Activated naive CD8-positive, alpha-beta T cell treated with anti-CD3 and anti-CD28 coated beads, Interleukin-2, amount 50 U/mL, for 16 hours (primary cell): ENCODE results near the gene DVL2.

Experiments used
- DNase-seq: peaks from one replicate; pipeline ENCODE4 v3.0.0-alpha.2; 2020; ENCODE audit warnings: low read depth, low spot score

Gene DVL2

DNA sequence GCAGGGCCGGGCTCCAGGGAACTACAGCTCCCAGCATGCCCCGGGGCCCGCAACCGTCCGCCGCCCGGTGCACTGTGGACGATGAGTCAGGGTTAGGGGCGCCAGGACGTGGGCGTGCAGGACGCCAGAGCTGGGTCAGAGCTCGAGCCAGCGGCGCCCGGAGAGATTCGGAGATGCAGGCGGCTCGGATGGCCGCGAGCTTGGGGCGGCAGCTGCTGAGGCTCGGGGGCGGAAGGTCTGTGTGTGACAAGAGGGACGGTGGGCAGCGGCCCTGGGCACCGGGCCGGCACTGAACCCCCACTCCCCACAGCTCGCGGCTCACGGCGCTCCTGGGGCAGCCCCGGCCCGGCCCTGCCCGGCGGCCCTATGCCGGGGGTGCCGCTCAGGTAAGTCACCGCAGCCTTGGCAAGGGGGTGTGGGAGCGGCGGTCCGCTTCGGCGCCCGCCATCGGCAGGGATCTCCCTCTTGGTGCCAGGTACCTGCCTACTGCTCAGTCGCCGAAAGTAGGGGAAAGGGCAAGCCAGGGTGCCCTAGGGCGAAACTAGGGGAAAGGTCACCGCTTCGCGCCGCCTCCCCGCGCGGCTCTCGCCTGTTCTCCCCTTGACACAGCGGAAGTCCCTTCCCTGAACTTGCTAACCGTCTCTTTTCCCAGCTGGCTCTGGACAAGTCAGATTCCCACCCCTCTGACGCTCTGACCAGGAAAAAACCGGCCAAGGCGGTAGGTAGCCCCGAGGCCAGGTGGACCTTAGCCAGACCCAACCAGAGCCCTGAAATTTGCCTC lies 14.3 kb downstream of the DVL2 start, which contains the start of the genes ACADVL and DLG4:
ACADVL (plus strand) TSS at position 127 of the 781 bp plus-strand sequence; CDS start at position 174, 47 bp downstream.
DLG4 (minus strand) TSS at position 25 of the 781 bp plus-strand sequence.
- DNase-seq: peak; percentile 54

DNA sequence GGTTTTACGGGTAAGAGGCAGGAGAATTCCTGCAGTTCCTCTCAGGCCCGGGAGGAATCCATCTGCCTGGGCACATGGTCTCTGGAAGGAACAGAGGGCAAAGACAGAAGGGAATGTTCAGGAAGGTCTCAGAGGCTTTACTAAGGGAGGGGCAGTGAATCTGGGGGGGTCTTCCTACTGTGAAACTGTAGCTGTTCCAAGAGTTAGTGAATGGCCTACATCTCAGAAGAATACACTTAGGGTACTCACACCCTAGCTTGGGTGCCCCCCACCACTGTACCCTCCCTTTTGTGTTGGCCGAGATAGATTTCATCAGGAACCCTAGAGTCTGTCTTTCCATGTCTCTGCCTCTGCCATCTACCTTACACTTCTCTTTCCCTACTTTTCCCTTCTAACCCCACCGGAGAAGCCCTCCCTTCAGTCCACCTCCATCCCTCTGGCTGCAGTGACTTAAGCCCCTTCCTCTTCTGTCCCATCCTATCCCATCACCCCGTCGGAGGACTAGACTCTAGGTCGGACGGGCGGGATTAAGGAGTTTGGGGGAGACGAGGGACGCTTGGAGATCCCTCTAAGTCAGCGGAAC lies 15.0 kb downstream of the DVL2 start:
- no peak for DNase-seq

DNA sequence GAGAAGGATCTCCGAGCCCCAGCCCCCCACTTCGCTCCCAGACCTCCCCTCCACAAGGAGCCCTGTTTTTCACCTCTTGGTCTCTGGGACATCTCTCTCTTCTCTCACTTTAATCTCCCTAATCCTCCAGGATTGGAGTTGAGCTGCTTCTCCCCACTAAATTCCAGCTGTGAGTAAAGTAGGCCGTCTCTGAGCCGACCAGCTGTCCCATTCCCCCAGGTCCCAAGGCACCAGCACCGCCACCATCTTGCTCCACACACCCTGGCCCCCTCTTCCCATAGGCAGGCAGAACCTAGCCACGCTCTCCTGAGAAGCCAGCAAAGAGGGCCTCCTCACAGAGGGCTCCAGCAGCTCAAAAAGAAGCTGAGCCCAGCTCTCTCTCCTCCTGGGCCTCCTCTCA lies 15.6 kb downstream of the DVL2 start:
- no peak for DNase-seq

DNA sequence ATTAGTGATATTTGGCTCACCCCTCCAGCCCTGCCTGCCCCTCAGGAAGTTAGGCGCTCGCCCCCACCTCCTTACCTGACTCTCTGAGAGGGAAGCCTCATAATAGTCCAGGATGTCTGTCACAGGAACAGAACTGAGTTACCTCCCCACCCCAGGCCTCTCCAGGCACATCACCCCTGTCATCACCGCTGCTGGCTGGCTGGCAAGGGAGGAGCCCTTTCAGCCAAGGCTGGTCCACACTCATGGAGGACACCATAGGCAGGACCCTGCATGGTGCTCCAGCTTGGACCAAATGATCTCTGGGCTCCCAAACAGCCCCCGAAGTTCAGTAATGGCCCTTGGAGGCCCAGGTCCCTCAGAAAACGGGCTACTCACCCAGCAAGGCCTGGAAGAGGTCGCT lies 16.2 kb downstream of the DVL2 start:
- DNase-seq: no peak

DNA sequence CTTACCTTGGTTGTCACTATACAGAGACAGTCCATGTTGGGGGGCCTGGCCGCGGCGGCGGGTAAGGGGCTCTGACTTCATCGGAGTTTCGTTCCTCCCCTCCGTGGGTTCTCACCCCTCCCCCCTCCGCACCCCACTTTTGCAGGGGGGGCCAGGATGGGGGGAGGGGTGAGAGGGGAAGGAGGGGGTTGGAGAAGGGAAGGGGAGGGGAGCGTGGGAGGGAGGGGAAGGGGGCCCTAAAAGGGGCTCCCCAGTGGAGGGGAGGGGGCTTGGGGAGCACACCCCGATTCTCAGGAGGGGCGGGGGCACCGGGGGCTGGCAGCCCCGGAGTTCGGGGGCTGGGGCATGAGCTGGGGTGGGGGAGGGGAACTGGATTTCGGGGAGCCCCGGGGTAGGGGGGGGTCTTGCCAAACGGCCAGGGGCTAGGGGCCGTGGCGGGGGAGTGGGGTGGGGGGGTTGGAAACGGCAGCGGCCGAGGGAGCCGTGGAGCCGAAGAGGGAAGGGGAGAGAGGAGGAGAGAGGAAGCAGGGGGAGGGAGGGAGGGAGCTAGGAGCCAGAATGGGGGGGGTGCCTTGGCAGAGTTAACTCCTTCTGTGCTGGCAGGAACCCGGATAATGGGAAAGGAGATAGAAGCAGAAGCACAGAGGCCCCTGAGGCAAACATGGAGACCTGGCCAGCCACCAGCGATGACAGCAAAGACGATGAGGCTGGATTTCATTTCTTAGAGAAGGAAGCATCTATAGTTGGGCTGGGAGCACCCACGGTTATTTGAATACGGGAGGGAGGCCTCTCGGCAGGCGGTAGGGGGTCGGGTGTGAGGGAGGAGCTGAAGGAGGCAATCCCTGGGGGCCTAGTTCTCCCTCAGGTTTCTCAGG lies 17.0 kb downstream of the DVL2 start:
- no peak for DNase-seq

DNA sequence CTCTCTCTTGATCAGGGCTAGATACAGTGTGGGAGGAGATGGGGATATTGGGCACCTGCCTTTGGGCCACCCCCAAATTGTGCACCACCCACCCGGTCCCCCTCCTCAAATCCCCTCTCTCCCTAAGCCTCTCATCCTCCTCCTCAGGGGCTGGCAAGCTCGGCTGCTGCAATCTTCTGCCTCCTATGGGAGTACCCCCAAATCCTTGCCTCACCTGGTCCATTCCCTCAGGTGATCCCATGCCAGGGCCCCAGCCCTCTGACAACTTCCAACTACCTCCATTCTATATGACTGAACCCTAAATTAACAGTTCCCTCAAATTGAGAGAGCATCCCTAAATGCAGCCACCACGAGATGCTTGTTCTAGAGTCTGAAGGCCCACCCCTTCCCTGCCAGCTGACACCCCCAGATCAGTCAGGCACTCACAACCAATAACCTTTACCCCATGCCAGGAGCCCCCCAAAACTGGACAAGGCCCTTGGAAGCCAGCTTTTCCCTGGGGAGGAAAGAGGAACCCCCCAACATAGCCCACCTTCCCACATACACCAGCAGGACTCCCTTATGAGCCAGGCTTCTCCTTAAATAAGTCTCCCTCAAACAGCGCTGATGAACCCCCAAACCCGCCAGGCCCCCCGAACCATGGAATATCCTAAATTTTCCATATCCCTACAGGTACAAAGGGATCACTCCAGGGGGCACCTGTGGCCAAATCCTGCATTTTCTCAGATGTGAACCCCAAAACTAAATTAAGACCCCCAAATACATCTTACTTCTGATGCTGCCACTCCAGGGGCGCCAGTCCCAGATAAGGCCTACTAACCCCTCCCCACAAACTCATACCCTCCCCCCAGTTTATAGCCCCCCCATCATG lies 17.8 kb downstream of the DVL2 start:
- no peak for DNase-seq

DNA sequence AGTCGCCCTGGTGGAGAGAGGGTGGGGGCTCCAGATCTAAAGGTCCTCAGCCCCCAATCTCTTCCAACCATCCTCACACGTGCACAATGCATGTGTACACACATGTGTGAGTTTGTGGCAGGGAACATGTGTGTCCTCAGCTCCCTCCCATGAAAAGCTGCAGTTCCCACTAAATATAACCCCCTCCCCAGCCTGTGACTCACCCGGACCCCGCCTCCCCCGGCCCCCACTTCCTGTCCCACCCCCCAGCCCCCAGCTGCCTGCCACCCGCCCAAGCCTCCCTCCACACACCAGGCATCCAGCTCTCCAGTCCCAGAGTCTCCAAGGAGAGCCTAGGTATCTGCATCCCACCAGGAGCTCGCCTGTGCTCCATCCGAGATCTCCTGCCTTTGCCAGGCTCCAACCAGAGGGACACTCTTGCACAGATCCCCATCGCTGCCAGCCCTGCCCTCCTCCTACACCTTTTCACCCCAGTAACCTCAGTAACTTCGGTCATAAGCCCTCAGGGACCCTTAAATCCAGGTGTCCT lies 18.6 kb downstream of the DVL2 start:
- no peak for DNase-seq

DNA sequence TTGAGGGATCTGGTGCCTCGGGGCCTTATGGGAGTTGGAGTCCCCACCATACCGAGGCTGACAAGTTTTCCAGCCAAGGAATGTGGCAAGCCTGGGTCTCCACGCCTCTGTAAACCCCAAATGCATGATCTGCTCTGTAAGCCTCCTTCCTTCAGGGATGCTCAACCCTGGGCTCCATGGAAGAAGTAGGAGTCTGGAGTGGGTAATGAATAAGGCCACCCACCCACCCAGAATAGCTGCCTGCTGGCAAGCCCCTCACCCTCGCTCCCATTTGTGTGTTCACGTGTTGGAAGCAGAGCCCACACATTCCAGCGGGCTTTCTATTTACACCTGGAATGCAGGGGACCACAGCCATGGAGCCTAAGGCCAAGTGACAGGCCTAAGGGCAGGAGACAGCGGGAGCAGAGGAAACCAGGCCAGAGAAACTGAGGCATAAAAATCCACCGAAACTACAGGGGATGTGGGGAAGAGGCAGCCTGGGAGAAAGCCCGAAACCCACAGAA lies 19.1 kb downstream of the DVL2 start:
- no peak for DNase-seq

DNA sequence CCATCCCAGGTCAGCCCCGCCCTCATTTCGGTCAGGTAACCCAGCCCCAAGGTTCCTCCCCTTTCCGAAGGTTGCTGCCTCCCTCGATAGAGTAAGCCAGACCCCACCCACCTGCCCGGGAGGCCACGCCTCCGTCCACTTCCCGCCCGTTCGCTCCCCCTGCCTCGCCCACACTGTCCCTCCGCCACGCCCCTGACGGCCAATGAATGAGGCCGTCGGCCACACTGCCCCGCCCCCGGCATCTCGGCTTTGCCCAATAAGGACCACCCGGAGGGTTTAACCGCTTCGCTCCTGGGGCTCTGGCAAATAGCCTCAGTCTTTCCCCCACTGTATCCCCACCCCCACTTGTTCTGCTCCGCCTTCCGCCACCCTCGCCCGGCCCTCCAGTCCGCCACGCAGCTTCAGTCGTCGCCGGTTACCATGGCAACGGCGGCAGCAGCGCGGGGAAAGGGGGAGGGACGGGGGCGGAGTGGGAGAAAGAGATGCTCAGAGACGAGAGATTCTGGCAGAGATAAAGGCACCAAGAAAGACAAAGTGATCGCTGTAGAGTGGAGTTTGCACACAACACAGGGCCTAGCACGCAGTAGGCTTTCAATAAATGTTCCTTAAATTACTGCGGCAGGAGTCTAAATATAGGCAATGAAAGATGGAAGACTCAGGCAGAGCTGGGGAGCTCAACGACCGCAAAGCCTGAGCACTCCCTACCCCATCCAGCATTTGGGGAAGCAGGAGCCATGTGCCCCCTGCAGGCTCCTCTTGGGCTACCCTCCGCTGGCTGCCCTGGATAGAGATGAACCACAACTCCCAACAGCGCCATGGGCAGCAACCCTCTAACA lies 19.8 kb downstream of the DVL2 start:
- DNase-seq: peak; percentile 100

DNA sequence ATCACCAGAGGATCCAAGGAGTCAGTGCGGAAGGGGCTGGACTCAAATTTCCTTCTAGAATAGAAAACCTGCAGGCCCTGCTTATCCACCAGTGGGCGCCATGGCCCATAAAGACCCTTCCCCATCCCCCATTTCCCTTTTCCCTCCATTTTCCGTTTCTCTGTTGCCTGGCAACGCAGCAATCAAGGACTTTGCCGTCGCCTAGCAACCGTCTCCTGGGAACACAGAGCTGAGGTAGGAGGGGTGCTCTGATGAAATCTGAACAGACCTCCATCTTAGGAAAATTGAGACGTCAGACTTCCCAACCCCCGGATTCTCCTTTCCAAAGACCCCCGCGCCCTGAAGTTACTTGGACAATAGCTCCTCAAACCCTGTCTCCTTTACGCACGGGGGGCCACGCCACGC lies 20.4 kb downstream of the DVL2 start:
- no peak for DNase-seq

DNA sequence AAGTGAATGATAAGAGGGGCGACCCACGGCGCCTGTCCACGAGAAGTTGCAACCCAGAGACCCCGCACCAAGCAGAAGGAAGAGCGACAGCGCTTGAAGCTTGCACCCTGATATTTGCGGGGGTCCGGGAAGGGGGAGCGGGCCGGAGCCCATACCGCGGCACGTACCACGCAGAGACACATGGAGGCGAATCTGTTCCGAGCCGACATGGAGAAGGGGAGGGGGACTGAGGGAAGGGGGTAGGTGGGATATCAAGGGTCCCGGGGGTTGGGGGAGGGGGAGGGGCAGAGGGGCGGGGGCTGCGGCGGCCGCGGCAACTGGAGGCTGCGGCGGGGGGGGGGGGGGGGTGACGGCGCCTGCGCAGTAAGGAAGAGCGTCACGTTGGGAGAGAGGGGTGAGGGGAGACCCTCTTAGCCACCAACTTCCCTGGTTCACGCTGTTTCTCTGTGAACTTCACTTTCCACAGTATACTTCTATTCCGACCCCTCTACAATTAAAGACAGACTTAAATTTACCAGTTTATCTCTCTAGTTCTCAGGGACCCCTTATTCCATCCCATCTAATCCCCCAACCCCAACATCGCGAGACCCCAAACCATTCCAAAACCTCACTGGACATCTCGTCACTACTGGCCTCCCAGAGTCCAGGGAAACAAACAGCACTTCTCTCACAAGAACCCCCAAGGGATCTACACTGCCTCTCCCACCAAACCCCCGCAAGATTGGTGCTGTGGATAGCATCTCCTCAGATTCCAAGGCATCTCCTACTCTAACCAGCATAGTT lies 22.6 kb downstream of the DVL2 start:
- DNase-seq: no peak

DNA sequence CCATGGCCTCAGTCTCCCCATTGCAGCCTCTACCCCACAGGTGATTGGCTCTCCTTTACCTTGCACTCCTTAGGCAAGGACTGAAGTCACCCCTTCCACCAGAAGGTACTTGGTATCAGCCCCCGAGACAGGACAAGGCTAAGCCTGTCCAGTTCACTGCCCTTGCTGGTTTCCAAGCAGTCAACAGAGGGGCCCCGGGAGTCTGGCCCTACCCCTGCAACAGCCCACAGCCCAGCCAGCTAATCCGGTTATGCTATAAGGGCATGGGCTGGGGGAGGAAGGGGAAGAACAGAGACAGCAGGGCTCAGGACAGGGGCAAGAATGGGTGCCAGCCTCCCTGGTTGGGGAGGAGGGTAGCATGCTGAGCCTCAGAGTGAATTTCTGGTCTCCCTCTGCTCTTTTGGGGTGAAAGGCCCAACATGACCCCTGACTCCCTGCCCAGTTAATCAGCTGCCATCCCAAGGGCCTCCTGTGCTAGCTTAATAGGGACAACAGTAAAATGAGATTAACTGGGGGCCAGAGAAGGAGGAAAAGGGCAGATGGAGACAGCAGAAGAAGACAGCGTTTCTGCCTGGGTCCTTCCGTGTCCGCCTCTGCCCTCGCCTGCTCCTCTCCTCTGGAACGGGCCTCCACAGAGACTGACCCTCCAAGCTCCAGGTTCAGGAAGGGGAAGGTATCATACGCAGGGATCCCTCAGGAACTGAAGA lies 25.4 kb downstream of the DVL2 start:
- DNase-seq: no peak

DNA sequence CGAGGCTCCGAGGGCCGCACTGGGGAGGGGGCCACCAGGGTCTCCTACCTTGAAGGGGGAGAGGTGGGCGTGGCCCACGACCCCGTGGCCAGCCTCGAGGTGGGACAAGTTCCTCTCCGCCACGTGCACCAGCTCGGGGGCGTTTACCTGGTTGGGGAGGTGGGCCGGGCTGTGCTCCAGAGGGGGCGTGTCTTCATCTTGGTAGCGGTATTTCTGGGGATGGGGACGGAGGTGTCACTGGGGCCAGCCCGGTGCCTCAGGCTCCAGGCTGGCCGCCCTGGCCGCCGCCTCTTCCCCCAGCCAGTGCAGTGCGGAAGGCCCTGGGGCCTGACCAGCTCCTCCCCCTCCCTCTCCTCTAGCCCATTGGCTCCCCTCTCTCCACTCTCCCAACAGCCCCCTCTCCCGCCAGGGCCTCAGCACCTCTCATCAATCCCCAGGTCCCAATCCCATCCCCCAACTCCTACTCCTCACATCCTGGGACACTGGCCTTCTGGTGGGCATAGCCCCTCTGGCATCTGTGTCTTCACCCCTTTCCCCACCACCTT lies 26.2 kb downstream of the DVL2 start:
- no peak for DNase-seq

DNA sequence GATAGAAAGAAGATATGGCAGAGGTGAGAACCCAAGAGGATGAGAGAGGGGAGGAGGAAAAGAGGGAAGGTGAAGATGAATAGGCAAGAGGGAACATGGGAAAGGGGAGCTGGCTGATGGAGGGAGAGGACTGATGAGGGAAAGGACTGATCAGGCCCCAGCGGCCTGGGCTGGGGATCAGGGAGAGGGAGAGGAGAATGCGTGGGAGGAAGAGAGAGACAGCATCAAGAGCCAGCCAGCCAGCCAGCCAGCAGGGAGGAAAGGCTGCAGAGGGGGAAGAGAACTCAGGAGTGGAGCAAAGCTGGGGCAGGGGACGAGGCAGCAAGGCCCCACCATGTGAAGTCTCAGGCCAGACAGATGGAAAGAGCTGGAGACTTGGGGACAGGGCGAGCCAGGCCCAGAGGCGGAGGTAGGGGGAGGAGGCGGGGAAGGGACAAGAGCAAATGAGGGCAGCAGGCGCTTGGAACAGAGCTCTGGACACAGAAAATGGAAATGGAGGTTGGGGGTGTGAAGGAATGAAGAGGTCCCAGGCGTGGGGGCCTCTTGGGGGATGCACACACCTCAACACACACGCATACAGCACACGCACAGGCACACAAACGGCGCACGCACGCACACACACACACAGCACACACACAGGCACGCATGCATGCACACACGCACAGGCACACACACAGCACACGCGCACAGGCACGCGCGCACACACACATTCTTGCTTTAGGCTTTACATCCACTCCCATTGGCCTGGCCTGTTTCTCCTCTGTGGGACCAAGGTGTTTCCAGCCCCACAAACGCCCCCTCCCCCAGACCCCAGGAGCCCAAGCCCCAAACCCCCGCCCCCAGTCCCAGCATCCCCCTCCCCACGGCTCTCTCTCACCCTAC lies 27.0 kb downstream of the DVL2 start:
- no peak for DNase-seq

DNA sequence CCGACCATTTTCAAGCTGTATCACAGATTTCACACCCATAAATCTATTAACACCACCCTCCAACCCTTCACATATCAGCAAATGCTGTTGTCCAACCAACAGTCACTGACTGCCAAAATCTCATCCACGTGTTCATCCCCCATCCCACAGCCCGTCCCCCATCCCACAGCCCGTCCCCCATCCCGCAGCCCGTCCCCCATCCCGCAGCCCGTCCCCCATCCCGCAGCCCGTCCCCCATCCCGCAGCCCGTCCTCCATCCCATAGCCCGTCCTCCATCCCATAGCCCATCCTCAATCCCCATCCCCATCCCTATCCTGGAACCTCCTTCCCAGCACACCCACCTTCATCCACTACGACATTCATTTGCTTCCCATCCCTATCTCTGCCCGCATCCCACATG lies 28.8 kb downstream of the DVL2 start:
- no peak for DNase-seq

DNA sequence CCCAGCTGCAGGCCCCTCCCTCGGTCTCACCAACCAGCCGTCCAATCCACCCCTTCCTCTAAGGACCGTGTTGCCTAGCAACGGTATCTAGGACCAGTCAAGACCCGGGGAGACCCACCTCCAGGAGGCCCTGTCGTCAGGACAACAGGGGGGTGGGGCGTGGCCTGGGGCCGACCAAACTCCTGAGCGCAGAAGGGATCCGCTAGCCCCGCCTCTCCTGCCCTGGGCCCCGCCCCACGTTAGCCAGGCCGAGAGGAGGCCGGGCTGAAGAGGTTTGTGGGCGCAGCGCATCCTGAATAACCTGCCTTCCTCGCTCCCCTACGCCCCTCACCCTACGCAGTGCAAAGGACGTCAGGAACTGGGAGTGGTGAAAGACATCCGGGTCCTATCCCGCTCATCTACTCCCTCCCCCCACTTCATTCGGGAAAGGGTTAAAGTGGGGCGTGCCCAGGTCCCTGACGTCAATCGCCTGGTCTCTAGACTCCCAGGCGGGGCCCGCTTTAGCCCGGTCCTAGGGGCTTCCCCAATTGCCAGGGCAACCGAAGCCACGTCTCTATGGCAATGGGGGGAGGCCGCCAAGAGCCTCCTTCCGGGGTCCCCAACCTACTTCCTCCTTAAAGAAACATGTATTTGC lies 29.4 kb downstream of the DVL2 start:
- peak; percentile 84 for DNase-seq

DNA sequence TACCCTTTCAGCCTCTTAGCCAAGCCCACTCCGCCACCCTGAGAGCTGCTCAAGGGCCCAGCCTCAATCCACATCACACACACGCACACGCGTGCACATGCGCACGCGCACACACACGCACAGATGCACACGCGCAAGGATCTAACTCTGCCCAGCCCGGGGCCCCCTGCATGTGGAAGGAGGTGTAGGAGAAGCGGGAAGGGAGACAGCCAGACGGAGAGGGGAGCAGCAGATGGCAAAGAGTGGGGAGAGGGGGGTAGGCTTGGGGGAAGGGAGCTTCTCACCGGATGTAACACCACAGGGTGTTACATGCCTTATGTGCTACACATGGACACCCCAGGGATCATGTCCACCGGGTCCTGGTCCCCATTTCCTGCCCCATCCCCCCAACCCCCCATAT lies 30.0 kb downstream of the DVL2 start:
- DNase-seq: no peak
